Measurements from ENCODE around the gene MYCL. TPM values are rescaled to one million over a fixed set of nuclear protein-coding genes. Genes with fewer than 3 reads are reported as not detected.
"Not testable (repeated sequence)": the region's sequence is repeated elsewhere in the genome, so short reads cannot be mapped to it uniquely, and the experiment has no call there.

Gene MYCL
- total RNA-seq, 4 donors from 2014 or later, result 0.35 to 1.1 TPM; not detected in 2

- in situ Hi-C loops (cut with MboI; ENCODE audit: low sequenced_read_pairs in 4 of 4) (no loop called here), intact Hi-C loops (cut with DNase I; ENCODE audit: low total_unique reads) (no loop called here)
- Histone ChIP-seq H3K4me1 (peaks cover 42 to 46% of the 10 kb centered on the region in 2 donors), H3K27me3 (no peaks in the 10 kb centered on the region), H3K27ac (peak overlapping the region in 2 of 4 donors; percentile 31 to 54), H3K36me3 (no peaks in the 10 kb centered on the region), H3K9me3 (no peaks in the 10 kb centered on the region), H3K4me3 (no peak overlapping the region)
- ATAC-seq (no peak), DNase-seq (no peak)
- TF ChIP-seq CTCF (IDR thresholded peaks at IDR 0.05 in 4 of 5, conservative IDR thresholded peaks at IDR 0.05 in 1 of 5) (no peak), POLR2A (IDR thresholded peaks at IDR 0.05) (no peak)
These were observed 24.4 kb downstream of the MYCL start for GRCh38 chr1:39877231-39877778.

- DNase-seq, result no peak
- ATAC-seq, result no peak
- Histone ChIP-seq H3K27ac (no peak overlapping the region), H3K36me3 (no peaks in the 10 kb centered on the region), H3K4me1 (peaks cover 31 to 36% of the 10 kb centered on the region in 2 donors), H3K27me3 (no peaks in the 10 kb centered on the region), H3K9me3 (no peaks in the 10 kb centered on the region), H3K4me3 (no peak overlapping the region)
- TF ChIP-seq POLR2A (IDR thresholded peaks at IDR 0.05) (no peak), CTCF (IDR thresholded peaks at IDR 0.05 in 4 of 5, conservative IDR thresholded peaks at IDR 0.05 in 1 of 5) (no peak)
- in situ Hi-C loops (cut with MboI; ENCODE audit: low sequenced_read_pairs in 4 of 4), result no loop called here
- intact Hi-C loops (cut with DNase I; ENCODE audit: low total_unique reads), result no loop called here
These were observed 25.6 kb downstream of the MYCL start for GRCh38 chr1:39876144-39876543.

- no peak overlapping the region for H3K27ac ChIP-seq
- no peaks in the 10 kb centered on the region for H3K36me3 ChIP-seq
- no peak overlapping the region for H3K4me3 ChIP-seq
- TF ChIP-seq CTCF (IDR thresholded peaks at IDR 0.05 in 4 of 5, conservative IDR thresholded peaks at IDR 0.05 in 1 of 5) (no peak), POLR2A (IDR thresholded peaks at IDR 0.05) (no peak)
- no peaks in the 10 kb centered on the region for H3K27me3 ChIP-seq
- ATAC-seq, result no peak
- H3K4me1 ChIP-seq, result peaks cover 12 to 15% of the 10 kb centered on the region in 2 donors
- intact Hi-C loops (cut with DNase I; ENCODE audit: low total_unique reads), result no loop called here
- in situ Hi-C loops (cut with MboI; ENCODE audit: low sequenced_read_pairs in 4 of 4), result no loop called here
- no peaks in the 10 kb centered on the region for H3K9me3 ChIP-seq
- no peak for DNase-seq
These were observed 29.0 kb downstream of the MYCL start for GRCh38 chr1:39872698-39873097.

GRCh38 chr1:39871796-39872195 is 29.9 kb downstream of the MYCL start:
- peaks cover 3 to 7% of the 10 kb centered on the region in 2 donors for H3K4me1 ChIP-seq
- in situ Hi-C loops (cut with MboI; ENCODE audit: low sequenced_read_pairs in 4 of 4) (no loop called here), intact Hi-C loops (cut with DNase I; ENCODE audit: low total_unique reads) (no loop called here)
- ATAC-seq, result no peak
- no peak for DNase-seq
- no peaks in the 10 kb centered on the region for H3K27me3 ChIP-seq
- H3K9me3 ChIP-seq, result no peaks in the 10 kb centered on the region
- no peak overlapping the region for H3K4me3 ChIP-seq
- no peak for TF ChIP-seq CTCF (IDR thresholded peaks at IDR 0.05 in 4 of 5, conservative IDR thresholded peaks at IDR 0.05 in 1 of 5)
- no peaks in the 10 kb centered on the region for H3K36me3 ChIP-seq
- no peak overlapping the region for H3K27ac ChIP-seq

GRCh38 chr1:39871043-39871442 is 30.7 kb downstream of the MYCL start:
- H3K4me3 ChIP-seq; H3K9me3 ChIP-seq; H3K27me3 ChIP-seq; ATAC-seq; H3K27ac ChIP-seq; H3K36me3 ChIP-seq; in situ Hi-C loops (cut with MboI; ENCODE audit: low sequenced_read_pairs in 4 of 4); intact Hi-C loops (cut with DNase I; ENCODE audit: low total_unique reads); H3K4me1 ChIP-seq; DNase-seq: not testable (repeated sequence)

- ATAC-seq; in situ Hi-C loops (cut with MboI; ENCODE audit: low sequenced_read_pairs in 4 of 4); intact Hi-C loops (cut with DNase I; ENCODE audit: low total_unique reads); H3K9me3 ChIP-seq; H3K4me3 ChIP-seq; H3K27ac ChIP-seq; H3K4me1 ChIP-seq; DNase-seq; H3K27me3 ChIP-seq; H3K36me3 ChIP-seq: not testable (repeated sequence)
These were observed 32.1 kb downstream of the MYCL start for GRCh38 chr1:39869538-39870112.
